HFFc6 (cell line): ENCODE measurements around the gene BLCAP. TPM values are rescaled to one million over a fixed set of nuclear protein-coding genes. Genes with fewer than 3 reads are reported as not detected.

Source experiments
- DNase-seq: peaks from one replicate; pipeline ENCODE4 v3.0.0-alpha.2; 2018
- H3K27ac Mint-ChIP-seq: 2 replicates; pipeline ENCODE4 v1.8.0; 2020; ENCODE audit warnings: mild to moderate bottlenecking, mixed read lengths
- H3K27me3 Mint-ChIP-seq: 2 replicates; pipeline ENCODE4 v1.8.0; 2021; ENCODE audit warnings: mild to moderate bottlenecking, moderate library complexity, mixed read lengths; ENCODE audit not compliant: insufficient read depth
- H3K36me3 Mint-ChIP-seq: 2 replicates; pipeline ENCODE4 v1.8.0; 2021; ENCODE audit warnings: low read depth, mixed read lengths
- H3K4me1 Mint-ChIP-seq: 2 replicates; pipeline ENCODE4 v1.8.0; 2020; ENCODE audit warnings: low read depth, mixed read lengths
- H3K4me3 Mint-ChIP-seq: 2 replicates; pipeline ENCODE4 v1.8.0; 2020; ENCODE audit warnings: mild to moderate bottlenecking, moderate library complexity, mixed read lengths
- H3K9me3 Mint-ChIP-seq: 2 replicates; pipeline ENCODE4 v1.8.0; 2020; ENCODE audit warnings: mild to moderate bottlenecking, mixed read lengths
- total RNA-seq, 6 experiments: library from RNA; stranded (reverse); fragmentation: NEBNext Ultra II Directional; extraction: Animal tissue kit (Norgen Biotek cat#: 25700); gene quantifications; 2 replicates in 1 of 6; 3 replicates in 5 of 6; pipeline ENCODE4 v1.2.3, GENCODE V29; 2021
- TF ChIP-seq, protein P1 (sequence below): fragments of 200-600 bp; sonication (generic); IDR thresholded peaks from 2 replicates; pipeline ENCODE4 v1.5.0; 2021; ENCODE audit warnings: antibody characterized with exemption, mild to moderate bottlenecking

BLCAP gene
- total RNA-seq, 6 experiments from 2014 or later, result 83.7 to 110 (median 97.3) TPM

DNA sequence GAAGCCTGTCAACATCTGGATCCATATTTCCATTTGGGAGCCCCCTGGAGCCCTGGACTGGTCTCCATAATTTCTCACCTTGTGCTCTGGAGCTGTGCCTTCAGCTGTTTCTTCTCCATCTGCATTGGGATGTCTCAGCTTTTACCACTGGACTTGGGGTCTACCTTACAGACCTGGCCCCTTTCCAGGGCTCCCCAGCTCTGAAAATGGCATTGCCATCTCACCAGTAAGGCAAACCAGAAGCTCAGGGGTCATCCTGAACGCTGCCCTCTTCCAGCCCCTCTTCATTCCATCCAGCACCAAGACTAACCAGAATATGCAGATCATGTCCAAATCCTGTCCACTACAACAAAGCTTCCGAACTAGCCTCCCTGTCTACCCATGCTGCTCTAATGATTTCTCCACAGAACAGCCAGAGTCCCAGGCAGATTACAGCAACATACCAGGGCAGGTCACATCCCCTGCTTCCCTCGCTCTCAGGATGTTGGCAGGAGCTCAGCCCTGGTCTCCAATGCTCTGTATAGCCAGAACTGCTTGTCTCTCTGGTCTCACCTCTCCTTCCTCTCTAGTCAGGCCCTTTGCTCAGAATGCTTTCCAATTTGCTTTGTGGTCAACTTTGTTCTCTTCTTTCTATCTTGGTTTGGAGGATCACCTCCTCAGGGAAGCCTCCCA is 24.3 kb downstream of the BLCAP start:
- no peak overlapping the region for H3K27ac Mint-ChIP-seq
- H3K27me3 Mint-ChIP-seq, result no peaks in the 10 kb centered on the region
- H3K36me3 Mint-ChIP-seq, result peaks cover 10% of the 10 kb centered on the region; the same call in 1 of the 2 replicates
- H3K9me3 Mint-ChIP-seq, result no peaks in the 10 kb centered on the region
- no peak overlapping the region for H3K4me3 Mint-ChIP-seq
- peaks cover 7% of the 10 kb centered on the region for H3K4me1 Mint-ChIP-seq
- TF ChIP-seq, protein P1, sequence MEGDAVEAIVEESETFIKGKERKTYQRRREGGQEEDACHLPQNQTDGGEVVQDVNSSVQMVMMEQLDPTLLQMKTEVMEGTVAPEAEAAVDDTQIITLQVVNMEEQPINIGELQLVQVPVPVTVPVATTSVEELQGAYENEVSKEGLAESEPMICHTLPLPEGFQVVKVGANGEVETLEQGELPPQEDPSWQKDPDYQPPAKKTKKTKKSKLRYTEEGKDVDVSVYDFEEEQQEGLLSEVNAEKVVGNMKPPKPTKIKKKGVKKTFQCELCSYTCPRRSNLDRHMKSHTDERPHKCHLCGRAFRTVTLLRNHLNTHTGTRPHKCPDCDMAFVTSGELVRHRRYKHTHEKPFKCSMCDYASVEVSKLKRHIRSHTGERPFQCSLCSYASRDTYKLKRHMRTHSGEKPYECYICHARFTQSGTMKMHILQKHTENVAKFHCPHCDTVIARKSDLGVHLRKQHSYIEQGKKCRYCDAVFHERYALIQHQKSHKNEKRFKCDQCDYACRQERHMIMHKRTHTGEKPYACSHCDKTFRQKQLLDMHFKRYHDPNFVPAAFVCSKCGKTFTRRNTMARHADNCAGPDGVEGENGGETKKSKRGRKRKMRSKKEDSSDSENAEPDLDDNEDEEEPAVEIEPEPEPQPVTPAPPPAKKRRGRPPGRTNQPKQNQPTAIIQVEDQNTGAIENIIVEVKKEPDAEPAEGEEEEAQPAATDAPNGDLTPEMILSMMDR, result no peak
- DNase-seq, result no peak

- Mint-ChIP-seq H3K36me3 (peaks cover 10% of the 10 kb centered on the region; the same call in 1 of the 2 replicates), H3K27me3 (no peaks in the 10 kb centered on the region), H3K4me3 (no peak overlapping the region), H3K4me1 (peaks cover 14% of the 10 kb centered on the region), H3K9me3 (no peaks in the 10 kb centered on the region), H3K27ac (no peak overlapping the region)
- TF ChIP-seq, protein P1, result no peak
- no peak for DNase-seq
Measured at GRCh38 chr20:37502654-37503053, 25.0 kb downstream of the BLCAP start.

GRCh38 chr20:37501940-37502339 is 25.7 kb downstream of the BLCAP start:
- peaks cover 15% of the 10 kb centered on the region for H3K4me1 Mint-ChIP-seq

GRCh38 chr20:37500311-37500710 is 27.4 kb downstream of the BLCAP start:
- Mint-ChIP-seq H3K36me3 (peaks cover 10% of the 10 kb centered on the region; the same call in 1 of the 2 replicates), H3K27me3 (no peaks in the 10 kb centered on the region; the same call in 1 of the 2 replicates), H3K27ac (no peak overlapping the region), H3K4me3 (no peak overlapping the region), H3K4me1 (peaks cover 15% of the 10 kb centered on the region), H3K9me3 (no peaks in the 10 kb centered on the region)
- TF ChIP-seq, protein P1, result no peak
- DNase-seq, result no peak

More at GRCh38 chr20:37501940-37502339, 25.7 kb downstream of the BLCAP start:
- DNase-seq, result no peak
- no peak overlapping the region for H3K27ac Mint-ChIP-seq
- no peaks in the 10 kb centered on the region for H3K9me3 Mint-ChIP-seq
- H3K27me3 Mint-ChIP-seq, result no peaks in the 10 kb centered on the region
- TF ChIP-seq, protein P1, result no peak
- H3K36me3 Mint-ChIP-seq, result peaks cover 10% of the 10 kb centered on the region; the same call in 1 of the 2 replicates
- H3K4me3 Mint-ChIP-seq, result no peak overlapping the region

- Mint-ChIP-seq H3K36me3 (peaks cover 21% of the 10 kb centered on the region), H3K27me3 (peaks cover 1% of the 10 kb centered on the region; the same call in 1 of the 2 replicates), H3K4me1 (peaks cover 15% of the 10 kb centered on the region), H3K4me3 (no peak overlapping the region), H3K9me3 (no peaks in the 10 kb centered on the region), H3K27ac (peak overlapping the region; percentile 37)
- TF ChIP-seq, protein P1, result no peak
- DNase-seq, result no peak
Measured at GRCh38 chr20:37498066-37498665, 29.5 kb downstream of the BLCAP start.
